ENCODE measurements around the gene CACNG1. TPM values are rescaled to one million over a fixed set of nuclear protein-coding genes. Genes with fewer than 3 reads are reported as not detected.

CACNG1 gene
- polyA plus RNA-seq, 1 donor = 0.25 TPM

GRCh38 chr17:67024736-67025135 lies 19.6 kb upstream of the CACNG1 start:
- Histone ChIP-seq H3K27ac (ENCODE audit: low read length) (no peak overlapping the region), H3K27me3 (ENCODE audit: control insufficient read depth, insufficient read depth, low read length) (no peaks in the 10 kb centered on the region), H3K4me3 (ENCODE audit: low read length) (no peak overlapping the region), H3K4me1 (ENCODE audit: control insufficient read depth, insufficient read depth, low read length) (no peaks in the 10 kb centered on the region), H3K36me3 (ENCODE audit: control insufficient read depth, insufficient read depth, low read length) (no peaks in the 10 kb centered on the region), H3K9me3 (ENCODE audit: control insufficient read depth, low read depth, low read length) (no peaks in the 10 kb centered on the region)
- DNase-seq = no peak
- 90% methylated on average over 2 of the region's 17 CpGs for WGBS (ENCODE audit: insufficient coverage, low lambda C conversion rate)

- Histone ChIP-seq H3K4me1 (ENCODE audit: control insufficient read depth, insufficient read depth, low read length) (no peaks in the 10 kb centered on the region), H3K9me3 (ENCODE audit: control insufficient read depth, low read depth, low read length) (no peaks in the 10 kb centered on the region), H3K27me3 (ENCODE audit: control insufficient read depth, insufficient read depth, low read length) (no peaks in the 10 kb centered on the region), H3K36me3 (ENCODE audit: control insufficient read depth, insufficient read depth, low read length) (no peaks in the 10 kb centered on the region), H3K4me3 (ENCODE audit: low read length) (no peak overlapping the region), H3K27ac (ENCODE audit: low read length) (no peak overlapping the region)
- no peak for DNase-seq
- no CpG with 5 or more reads among the region's 20 CpGs for whole genome bisulfite sequencing (ENCODE audit: insufficient coverage, low lambda C conversion rate)
Observed at GRCh38 chr17:67025216-67025792, 19.1 kb upstream of the CACNG1 start.

GRCh38 chr17:67026341-67026740 lies 18.0 kb upstream of the CACNG1 start:
- Histone ChIP-seq H3K36me3 (ENCODE audit: control insufficient read depth, insufficient read depth, low read length) (no peaks in the 10 kb centered on the region), H3K27ac (ENCODE audit: low read length) (no peak overlapping the region), H3K9me3 (ENCODE audit: control insufficient read depth, low read depth, low read length) (no peaks in the 10 kb centered on the region), H3K27me3 (ENCODE audit: control insufficient read depth, insufficient read depth, low read length) (no peaks in the 10 kb centered on the region), H3K4me1 (ENCODE audit: control insufficient read depth, insufficient read depth, low read length) (no peaks in the 10 kb centered on the region), H3K4me3 (ENCODE audit: low read length) (no peak overlapping the region)
- no CpG with 5 or more reads among the region's 2 CpGs for WGBS (ENCODE audit: insufficient coverage, low lambda C conversion rate)
- no peak for DNase-seq

- DNase-seq = no peak
- no peak overlapping the region for H3K27ac ChIP-seq (ENCODE audit: low read length)
- 100% methylated on average over 1 of the region's 12 CpGs for WGBS (ENCODE audit: insufficient coverage, low lambda C conversion rate)
Observed at GRCh38 chr17:67027031-67027628, 17.2 kb upstream of the CACNG1 start.

GRCh38 chr17:67030641-67031040 lies 13.7 kb upstream of the CACNG1 start:
- H3K27ac ChIP-seq (ENCODE audit: low read length) = no peak overlapping the region
- DNase-seq = no peak
- no CpG with 5 or more reads among the region's 21 CpGs for WGBS (ENCODE audit: insufficient coverage, low lambda C conversion rate)
- H3K4me1 ChIP-seq (ENCODE audit: control insufficient read depth, insufficient read depth, low read length) = no peaks in the 10 kb centered on the region
- H3K36me3 ChIP-seq (ENCODE audit: control insufficient read depth, insufficient read depth, low read length) = no peaks in the 10 kb centered on the region
- no peaks in the 10 kb centered on the region for H3K9me3 ChIP-seq (ENCODE audit: control insufficient read depth, low read depth, low read length)
- no peak overlapping the region for H3K4me3 ChIP-seq (ENCODE audit: low read length)
- H3K27me3 ChIP-seq (ENCODE audit: control insufficient read depth, insufficient read depth, low read length) = no peaks in the 10 kb centered on the region

More at GRCh38 chr17:67027031-67027628, 17.2 kb upstream of the CACNG1 start:
- H3K4me1 ChIP-seq (ENCODE audit: control insufficient read depth, insufficient read depth, low read length) = no peaks in the 10 kb centered on the region
- no peaks in the 10 kb centered on the region for H3K27me3 ChIP-seq (ENCODE audit: control insufficient read depth, insufficient read depth, low read length)
- H3K9me3 ChIP-seq (ENCODE audit: control insufficient read depth, low read depth, low read length) = no peaks in the 10 kb centered on the region
- no peak overlapping the region for H3K4me3 ChIP-seq (ENCODE audit: low read length)
- no peaks in the 10 kb centered on the region for H3K36me3 ChIP-seq (ENCODE audit: control insufficient read depth, insufficient read depth, low read length)

- WGBS (ENCODE audit: insufficient coverage, low lambda C conversion rate) = no CpG with 5 or more reads among the region's 14 CpGs
Observed at GRCh38 chr17:67032382-67032781, 12.0 kb upstream of the CACNG1 start.

GRCh38 chr17:67032985-67033384 lies 11.4 kb upstream of the CACNG1 start:
- H3K27ac ChIP-seq (ENCODE audit: low read length) = no peak overlapping the region
- H3K4me3 ChIP-seq (ENCODE audit: low read length) = no peak overlapping the region
- no peaks in the 10 kb centered on the region for H3K36me3 ChIP-seq (ENCODE audit: control insufficient read depth, insufficient read depth, low read length)
- no peaks in the 10 kb centered on the region for H3K27me3 ChIP-seq (ENCODE audit: control insufficient read depth, insufficient read depth, low read length)
- H3K9me3 ChIP-seq (ENCODE audit: control insufficient read depth, low read depth, low read length) = no peaks in the 10 kb centered on the region
- WGBS (ENCODE audit: insufficient coverage, low lambda C conversion rate) = no CpG with 5 or more reads among the region's 13 CpGs
- no peak for DNase-seq
- no peaks in the 10 kb centered on the region for H3K4me1 ChIP-seq (ENCODE audit: control insufficient read depth, insufficient read depth, low read length)

More at GRCh38 chr17:67032382-67032781, 12.0 kb upstream of the CACNG1 start:
- Histone ChIP-seq H3K36me3 (ENCODE audit: control insufficient read depth, insufficient read depth, low read length) (no peaks in the 10 kb centered on the region), H3K27ac (ENCODE audit: low read length) (no peak overlapping the region), H3K9me3 (ENCODE audit: control insufficient read depth, low read depth, low read length) (no peaks in the 10 kb centered on the region), H3K4me1 (ENCODE audit: control insufficient read depth, insufficient read depth, low read length) (no peaks in the 10 kb centered on the region), H3K27me3 (ENCODE audit: control insufficient read depth, insufficient read depth, low read length) (no peaks in the 10 kb centered on the region), H3K4me3 (ENCODE audit: low read length) (no peak overlapping the region)
- no peak for DNase-seq

- no peaks in the 10 kb centered on the region for H3K27me3 ChIP-seq (ENCODE audit: control insufficient read depth, insufficient read depth, low read length)
- no peaks in the 10 kb centered on the region for H3K36me3 ChIP-seq (ENCODE audit: control insufficient read depth, insufficient read depth, low read length)
- H3K4me1 ChIP-seq (ENCODE audit: control insufficient read depth, insufficient read depth, low read length) = no peaks in the 10 kb centered on the region
- no peak overlapping the region for H3K27ac ChIP-seq (ENCODE audit: low read length)
- WGBS (ENCODE audit: insufficient coverage, low lambda C conversion rate) = no CpG with 5 or more reads among the region's 9 CpGs
- DNase-seq = peak in 1 of 2 donors; percentile 16
- H3K9me3 ChIP-seq (ENCODE audit: control insufficient read depth, low read depth, low read length) = no peaks in the 10 kb centered on the region
- H3K4me3 ChIP-seq (ENCODE audit: low read length) = no peak overlapping the region
Observed at GRCh38 chr17:67033613-67034012, 10.7 kb upstream of the CACNG1 start.

- H3K9me3 ChIP-seq (ENCODE audit: control insufficient read depth, low read depth, low read length) = no peaks in the 10 kb centered on the region
- H3K27me3 ChIP-seq (ENCODE audit: control insufficient read depth, insufficient read depth, low read length) = no peaks in the 10 kb centered on the region
- no peak overlapping the region for H3K4me3 ChIP-seq (ENCODE audit: low read length)
- DNase-seq = no peak
- H3K36me3 ChIP-seq (ENCODE audit: control insufficient read depth, insufficient read depth, low read length) = no peaks in the 10 kb centered on the region
- no peak overlapping the region for H3K27ac ChIP-seq (ENCODE audit: low read length)
- WGBS (ENCODE audit: insufficient coverage, low lambda C conversion rate) = no CpG with 5 or more reads among the region's 11 CpGs
- H3K4me1 ChIP-seq (ENCODE audit: control insufficient read depth, insufficient read depth, low read length) = no peaks in the 10 kb centered on the region
Observed at GRCh38 chr17:67035131-67036083, 8.9 kb upstream of the CACNG1 start.

GRCh38 chr17:67038861-67039365 lies 5.4 kb upstream of the CACNG1 start:
- Histone ChIP-seq H3K4me3 (ENCODE audit: low read length) (no peak overlapping the region), H3K9me3 (ENCODE audit: control insufficient read depth, low read depth, low read length) (no peaks in the 10 kb centered on the region), H3K4me1 (ENCODE audit: control insufficient read depth, insufficient read depth, low read length) (no peaks in the 10 kb centered on the region), H3K36me3 (ENCODE audit: control insufficient read depth, insufficient read depth, low read length) (no peaks in the 10 kb centered on the region), H3K27ac (ENCODE audit: low read length) (no peak overlapping the region), H3K27me3 (ENCODE audit: control insufficient read depth, insufficient read depth, low read length) (no peaks in the 10 kb centered on the region)
- WGBS (ENCODE audit: insufficient coverage, low lambda C conversion rate) = no CpG with 5 or more reads among the region's 5 CpGs
- no peak for DNase-seq
